RKO (cell line): ENCODE data around the gene KRTAP16-1.
"Not testable (repeated sequence)": the region's sequence is repeated elsewhere in the genome, so short reads cannot be mapped to it uniquely, and the experiment has no call there.

Source experiments
- DNase-seq: peaks from one replicate; pipeline ENCODE4 v3.0.0-alpha.2; 2016; ENCODE audit warnings: low spot score

Gene KRTAP16-1

DNA sequence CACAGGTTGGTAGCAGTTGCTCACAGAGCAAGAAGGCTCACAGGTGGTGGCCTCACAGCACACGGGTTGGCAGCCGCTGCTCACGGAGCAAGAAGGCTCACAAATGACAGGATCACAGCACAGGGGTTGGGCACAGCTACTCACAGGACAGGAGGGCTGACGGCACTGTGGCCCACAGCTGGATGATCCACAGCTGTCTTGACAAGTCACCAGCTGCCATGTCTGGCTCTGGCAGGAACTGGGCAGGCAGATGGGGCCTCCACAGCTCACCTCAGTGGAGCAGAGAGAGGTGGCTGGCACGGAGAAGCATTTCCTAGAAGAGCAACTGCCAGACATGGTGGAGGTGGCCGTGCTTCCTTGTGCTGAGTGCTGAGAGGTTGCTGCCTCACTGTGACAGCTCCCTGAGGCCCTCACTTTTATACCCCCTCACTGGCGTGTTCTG, at the start of gene KRTAP16-1:
Gene KRTAP16-1, minus strand, starts transcription at position 392 of the 442 bp plus-strand sequence. Its CDS starts 56 bp downstream, at position 336.
- DNase-seq, result no peak

DNA sequence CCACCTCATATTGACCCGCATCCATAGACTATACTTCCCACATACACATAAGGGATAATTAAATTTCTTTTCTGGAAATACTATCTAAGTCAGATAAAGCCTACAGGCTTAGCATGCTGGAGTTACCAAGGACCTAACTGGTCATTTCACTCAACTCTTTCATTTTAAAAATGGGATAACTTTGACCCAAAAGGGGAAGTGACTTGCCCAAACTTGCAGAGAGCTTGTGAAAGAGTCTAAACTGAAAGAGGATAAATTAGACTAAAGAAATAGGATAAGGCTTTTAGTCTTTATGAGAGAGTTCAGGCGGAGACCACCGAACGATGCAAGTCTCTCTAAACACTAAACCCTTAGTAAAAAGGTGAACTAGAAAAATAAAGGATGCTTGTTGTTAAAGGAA, 45.4 kb upstream of the KRTAP16-1 start:
- no peak for DNase-seq

GRCh38 chr17:41352597-41353366, 43.7 kb upstream of the KRTAP16-1 start:
- no peak for DNase-seq

DNA sequence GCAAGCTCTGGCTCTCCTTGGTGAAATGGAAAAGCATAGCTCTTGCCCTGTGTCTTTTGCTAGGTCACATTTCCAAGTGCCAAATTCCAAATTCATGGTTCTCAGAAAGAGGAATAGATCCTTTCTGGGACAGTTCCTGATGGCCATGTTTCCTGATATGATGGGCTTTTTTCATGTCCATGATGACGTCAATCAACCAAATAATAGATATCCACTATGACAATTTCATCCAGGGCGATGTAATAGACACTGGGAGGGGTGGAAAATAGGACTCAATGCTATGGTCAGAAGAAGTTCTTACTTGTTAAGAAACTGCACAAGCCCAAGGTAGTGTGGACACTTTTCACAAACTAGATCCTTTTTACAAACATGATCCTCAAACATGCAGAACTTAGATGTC, 42.1 kb upstream of the KRTAP16-1 start:
- no peak for DNase-seq

- DNase-seq, result not testable (repeated sequence)
Measured at GRCh38 chr17:41350381-41350878, 41.3 kb upstream of the KRTAP16-1 start, which contains the start of gene KRT33A. Gene KRT33A (minus strand): TSS chr17:41350828. CDS start chr17:41350767, 61 bp downstream.

- no peak for DNase-seq
Measured at GRCh38 chr17:41347869-41348760, 39.0 kb upstream of the KRTAP16-1 start.

DNA sequence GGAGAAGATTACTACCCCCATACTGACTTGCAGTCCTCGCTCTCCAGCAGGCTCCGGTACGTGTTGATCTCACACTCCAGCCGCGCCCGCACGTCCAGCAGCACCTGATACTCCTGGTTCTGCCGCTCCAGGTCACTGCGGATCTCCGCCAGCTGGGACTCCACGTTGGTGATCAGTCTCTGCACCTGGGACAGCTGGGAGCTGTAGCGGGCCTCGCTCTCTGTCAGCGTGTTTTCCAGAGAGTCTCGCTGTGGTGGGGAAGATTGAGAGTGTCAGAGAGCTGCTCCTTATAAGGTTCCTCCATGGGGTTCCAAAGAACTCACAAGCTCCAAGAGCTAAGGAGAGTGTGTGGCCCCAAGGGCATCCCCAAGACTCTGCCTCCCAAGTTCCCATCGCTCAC, 37.3 kb upstream of the KRTAP16-1 start:
- DNase-seq, result not testable (repeated sequence)

DNA sequence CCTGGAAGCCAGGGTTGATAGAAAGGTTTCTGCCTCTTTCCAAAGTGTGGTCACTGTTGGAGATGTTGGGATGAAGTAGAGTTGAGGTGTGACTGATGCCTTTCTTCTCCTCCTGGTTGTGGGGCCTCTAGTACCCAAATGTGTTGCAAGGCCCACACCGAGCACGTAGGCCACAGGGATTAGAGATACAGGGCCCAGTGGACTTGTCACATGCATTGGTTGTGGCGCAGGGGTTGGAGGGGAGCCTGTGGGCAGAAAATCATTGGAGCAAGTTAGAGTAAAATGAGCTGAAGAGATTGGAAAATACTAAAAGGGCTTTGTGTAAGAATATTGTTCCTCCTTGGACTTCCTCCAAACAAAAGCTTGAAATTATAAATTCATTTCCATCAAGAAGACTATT, 36.9 kb upstream of the KRTAP16-1 start:
- DNase-seq, result no peak

DNA sequence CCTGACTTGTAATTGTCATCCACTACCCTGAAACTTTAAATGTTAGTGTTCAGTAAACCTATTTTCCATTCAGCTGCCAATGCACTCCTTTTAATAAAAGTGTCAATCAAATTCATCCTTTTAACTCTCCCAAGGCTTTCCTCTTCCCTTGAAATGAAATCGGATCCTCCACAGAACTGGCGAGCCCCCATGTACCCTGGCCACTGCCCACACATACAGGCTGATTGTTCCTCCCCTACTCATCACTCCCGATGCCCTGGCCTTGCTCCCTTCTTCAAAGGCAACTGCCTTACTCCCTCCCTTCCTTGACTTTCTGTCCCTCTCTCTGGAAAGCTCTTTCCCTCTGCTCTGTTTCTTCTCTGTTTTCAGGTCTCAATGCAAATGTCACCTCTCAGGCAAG, 33.9 kb upstream of the KRTAP16-1 start:
- no peak for DNase-seq

DNA sequence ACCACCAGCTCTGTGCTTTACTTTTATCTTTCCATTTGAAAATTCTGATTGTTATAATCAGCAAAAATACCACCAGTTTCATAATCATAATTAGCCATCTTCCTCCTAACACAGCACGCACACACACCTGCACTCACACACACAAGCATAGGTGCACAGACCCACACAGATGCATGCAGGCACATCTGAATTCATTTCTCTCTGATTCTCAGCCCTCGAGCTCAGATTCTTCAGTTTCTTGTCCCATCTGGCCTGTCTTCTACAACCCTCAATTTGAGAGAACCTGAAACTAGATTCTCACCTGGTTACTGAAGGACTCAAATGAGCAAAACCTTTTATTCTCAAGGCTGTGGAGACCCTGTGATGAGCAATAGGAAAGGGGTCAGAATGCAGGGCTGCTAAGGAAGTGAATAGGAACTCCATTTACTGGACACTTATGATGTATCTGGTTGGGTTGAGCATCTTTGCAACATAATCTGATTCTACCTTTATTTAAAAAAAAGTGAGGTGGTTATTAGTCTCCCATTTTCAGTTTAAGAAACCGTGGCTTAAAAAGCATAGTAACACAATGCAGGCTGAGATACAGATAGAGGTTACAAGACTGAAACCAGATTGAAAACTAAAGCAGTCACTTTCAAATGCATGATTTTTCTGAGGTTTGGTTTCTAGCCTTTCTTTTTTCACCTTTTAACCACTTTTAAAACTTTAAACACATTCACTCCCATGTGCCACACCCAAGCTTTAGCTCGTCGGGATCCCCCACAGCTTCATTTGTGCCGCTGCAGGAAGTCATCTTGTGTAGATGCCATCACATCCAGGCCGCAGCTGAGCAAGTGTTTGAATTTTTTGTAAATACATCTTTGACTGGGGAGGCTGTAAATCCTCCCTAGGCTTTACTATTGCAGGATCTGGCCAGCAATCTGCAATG, 32.1 kb upstream of the KRTAP16-1 start:
- no peak for DNase-seq

DNA sequence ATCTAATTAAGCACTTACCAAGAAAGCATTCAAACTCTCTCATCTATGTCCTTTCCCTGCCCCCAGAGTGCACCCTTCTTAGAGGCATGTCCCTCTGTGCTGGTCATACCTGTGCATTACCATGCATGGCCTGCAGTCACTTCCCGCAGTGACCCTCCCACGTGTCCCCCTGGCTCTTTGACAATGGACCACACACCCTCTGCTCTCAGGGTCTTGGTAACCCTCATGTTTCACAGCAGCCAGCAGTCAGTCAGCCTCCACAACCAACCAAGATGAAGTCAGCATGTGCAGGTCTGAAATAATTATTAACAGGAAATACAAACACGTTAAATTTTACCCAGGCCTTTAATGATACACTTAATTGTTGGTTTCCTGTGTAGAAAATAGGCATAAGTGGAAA, 31.4 kb upstream of the KRTAP16-1 start:
- no peak for DNase-seq

GRCh38 chr17:41339571-41340172, 30.6 kb upstream of the KRTAP16-1 start:
- no peak for DNase-seq

DNA sequence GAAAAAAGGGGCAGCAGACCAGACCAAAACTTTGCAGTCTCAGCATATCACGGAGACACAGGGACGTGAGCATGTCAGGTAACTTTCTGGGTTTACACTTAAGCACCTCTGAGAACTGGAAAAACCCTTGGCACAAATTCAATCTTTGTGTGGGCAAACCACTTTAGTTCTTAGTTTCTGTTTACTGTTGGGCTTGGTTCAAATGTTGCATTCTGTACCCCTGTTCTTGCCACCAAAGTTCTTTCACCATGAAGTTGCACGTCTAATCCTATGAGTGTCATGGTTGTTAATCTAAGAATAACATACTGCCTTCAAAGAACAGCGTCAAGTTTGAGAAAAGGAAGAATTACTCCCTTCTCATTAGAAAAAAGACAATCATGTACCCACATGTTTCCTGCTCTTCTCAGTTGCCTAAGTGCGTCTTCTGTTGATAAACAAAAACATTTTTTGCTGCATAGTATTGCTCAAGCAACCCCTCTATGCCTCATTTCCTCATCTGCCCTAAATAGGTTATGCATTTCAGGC, 29.9 kb upstream of the KRTAP16-1 start:
- no peak for DNase-seq

- DNase-seq, result no peak
Measured at GRCh38 chr17:41335747-41336146, 26.6 kb upstream of the KRTAP16-1 start.

GRCh38 chr17:41334385-41335305, 25.5 kb upstream of the KRTAP16-1 start:
- DNase-seq, result no peak

DNA sequence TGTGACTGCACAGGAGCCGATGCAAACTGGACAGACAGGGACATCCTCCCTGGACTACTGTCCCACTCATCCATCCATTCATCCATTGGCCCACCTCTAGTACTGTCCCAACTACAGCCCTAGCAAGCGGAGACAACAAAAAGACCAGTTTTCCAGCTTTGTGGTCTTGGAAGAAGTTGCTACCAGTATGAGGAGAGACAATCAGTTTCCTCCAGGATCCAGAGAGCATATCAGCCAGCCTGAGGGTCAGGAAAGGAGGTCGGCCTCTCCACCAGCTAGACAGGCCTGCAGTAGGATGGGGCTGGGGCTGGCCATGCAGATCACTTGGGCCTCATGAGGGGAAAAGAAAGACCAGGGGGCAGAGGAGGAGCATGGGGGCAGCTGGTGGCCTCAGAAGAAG, 24.7 kb upstream of the KRTAP16-1 start:
- no peak for DNase-seq

DNA sequence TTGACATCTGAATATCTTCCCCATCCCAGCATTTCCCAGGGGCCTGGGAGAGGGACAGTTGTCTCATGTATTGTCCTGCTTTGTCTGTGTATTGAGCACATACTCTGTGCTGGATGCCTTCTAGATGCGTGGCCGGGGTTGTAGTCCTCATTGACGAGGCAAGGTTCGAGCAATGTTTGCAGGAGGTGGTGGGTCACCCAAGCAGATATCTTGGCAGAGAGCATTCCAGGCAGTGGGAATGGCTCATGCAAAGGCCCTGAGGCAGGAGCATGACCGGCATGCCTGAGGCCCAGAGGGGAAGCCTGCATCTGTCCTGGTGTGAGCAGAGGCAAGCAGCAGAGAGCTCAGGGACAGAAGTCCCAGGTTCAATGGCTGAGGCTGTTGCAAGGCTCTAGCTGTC, 24.0 kb upstream of the KRTAP16-1 start:
- DNase-seq, result no peak

GRCh38 chr17:41332239-41332638, 23.1 kb upstream of the KRTAP16-1 start:
- no peak for DNase-seq

DNA sequence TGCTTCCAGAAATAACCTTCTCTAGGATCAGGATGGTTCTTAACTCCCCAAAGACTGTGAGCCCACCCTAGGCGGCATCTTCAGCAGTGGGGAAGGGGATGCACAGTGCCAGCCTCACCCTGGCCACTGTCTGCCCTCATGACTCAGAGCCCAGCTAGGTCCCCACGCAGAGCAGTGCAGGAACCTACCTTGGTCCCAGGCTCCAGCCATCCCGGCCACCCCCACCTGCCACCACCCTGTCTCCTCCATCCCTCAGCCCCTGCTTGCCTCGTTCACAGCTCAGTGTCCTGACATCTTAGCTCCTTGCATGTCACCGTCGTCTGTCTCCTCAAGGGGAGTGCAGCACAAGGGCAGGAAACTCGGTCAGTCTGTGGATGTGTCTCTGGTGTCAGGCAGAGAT, 22.5 kb upstream of the KRTAP16-1 start:
- no peak for DNase-seq
